Effector CD8-positive, alpha-beta T cell (primary cell): ENCODE results near the gene MBNL3.
"Not testable (repeated sequence)": the region's sequence is repeated elsewhere in the genome, so short reads cannot be mapped to it uniquely, and the experiment has no call there.

Experiments used
- DNase-seq: peaks from one replicate; lab custom pipeline; 2025; lab: John Stamatoyannopoulos, UW

The MBNL3 gene

GRCh38 chrX:132369617-132370326, 119.1 kb downstream of the MBNL3 start:
- DNase-seq: no peak

GRCh38 chrX:132367984-132368383, 120.9 kb downstream of the MBNL3 start:
- no peak for DNase-seq

- no peak for DNase-seq
Observed at GRCh38 chrX:132367314-132367713, 121.5 kb downstream of the MBNL3 start.

GRCh38 chrX:132365490-132365889, 123.3 kb downstream of the MBNL3 start:
- DNase-seq: no peak

- DNase-seq: no peak
Observed at GRCh38 chrX:132364313-132364712, 124.5 kb downstream of the MBNL3 start.

GRCh38 chrX:132353430-132353829, 135.4 kb downstream of the MBNL3 start:
- no peak for DNase-seq

- no peak for DNase-seq
Observed at GRCh38 chrX:132336172-132336571, 152.7 kb downstream of the MBNL3 start.

GRCh38 chrX:132333351-132333750, 155.5 kb downstream of the MBNL3 start:
- no peak for DNase-seq

- no peak for DNase-seq
Observed at GRCh38 chrX:132331532-132331931, 157.3 kb downstream of the MBNL3 start.

- no peak for DNase-seq
Observed at GRCh38 chrX:132331000-132331399, 157.8 kb downstream of the MBNL3 start.

- DNase-seq: no peak
Observed at GRCh38 chrX:132330156-132330729, 158.6 kb downstream of the MBNL3 start.

- DNase-seq: not testable (repeated sequence)
Observed at GRCh38 chrX:132326960-132327359, 161.9 kb downstream of the MBNL3 start.
